ENCODE measurements around the gene PTPRE. TPM values are rescaled to one million over a fixed set of nuclear protein-coding genes. Genes with fewer than 3 reads are reported as not detected.

PTPRE gene
- total and polyA plus RNA-seq, 5 donors: 6.7 to 21.1 (median 12.9) TPM

DNA sequence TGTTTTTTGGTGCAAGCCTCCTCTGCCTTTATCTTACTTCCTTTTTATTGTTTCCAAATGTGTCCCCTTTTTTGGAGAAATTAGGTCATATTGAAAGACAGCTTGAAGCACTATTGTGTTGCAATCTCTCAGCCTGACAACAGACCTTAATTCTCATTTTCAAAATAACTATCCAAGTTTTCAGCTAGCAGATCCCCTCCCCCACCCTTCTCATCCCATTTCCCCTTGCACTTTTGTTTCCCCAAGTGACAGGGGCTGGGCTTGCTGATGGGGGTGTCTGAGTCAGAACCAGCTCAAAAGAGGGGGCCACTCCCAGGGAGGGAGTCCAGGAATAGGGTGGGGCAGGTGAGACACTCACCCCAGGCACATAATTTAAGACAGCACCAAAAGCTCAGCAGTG, 144.0 kb downstream of the PTPRE start:
- Histone ChIP-seq H3K9me3 (ENCODE audit: control insufficient read depth, low read length) (no peaks in the 10 kb centered on the region), H3K27ac (ENCODE audit: low read length) (no peak overlapping the region), H3K4me3 (ENCODE audit: low read length) (no peak overlapping the region), H3K4me1 (ENCODE audit: control insufficient read depth, insufficient read depth, low read length) (peaks cover 7% of the 10 kb centered on the region), H3K27me3 (ENCODE audit: control insufficient read depth, insufficient read depth) (no peaks in the 10 kb centered on the region)
- intact Hi-C loops (cut with DNase I): no loop called here
- ATAC-seq (no peak), DNase-seq (no peak)

DNA sequence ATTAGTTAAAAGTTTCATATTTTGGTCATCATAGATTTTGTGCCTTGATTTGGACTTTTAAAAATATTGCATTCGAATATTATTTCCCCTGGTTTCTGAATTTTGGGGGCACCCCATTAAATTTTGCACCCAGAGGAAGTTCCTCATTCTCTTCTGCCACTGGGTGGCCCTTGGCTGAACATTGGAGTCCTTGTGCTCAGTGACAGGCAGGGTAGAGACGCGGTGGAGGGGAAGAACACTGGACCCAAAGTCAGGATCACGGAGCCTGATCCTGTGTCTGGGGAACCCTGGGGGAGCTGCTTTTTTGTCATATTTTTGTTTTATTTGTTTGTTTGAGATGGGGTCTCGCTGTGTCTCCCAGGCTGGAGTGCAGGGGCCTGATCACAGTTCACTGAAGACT, 144.6 kb downstream of the PTPRE start:
- DNase-seq (no peak), ATAC-seq (no peak)
- Histone ChIP-seq H3K9me3 (ENCODE audit: control insufficient read depth, low read length) (no peaks in the 10 kb centered on the region), H3K4me3 (ENCODE audit: low read length) (no peak overlapping the region), H3K27me3 (ENCODE audit: control insufficient read depth, insufficient read depth) (no peaks in the 10 kb centered on the region), H3K27ac (ENCODE audit: low read length) (no peak overlapping the region), H3K4me1 (ENCODE audit: control insufficient read depth, insufficient read depth, low read length) (peaks cover 7% of the 10 kb centered on the region)
- intact Hi-C loops (cut with DNase I): no loop called here
- 87% methylated on average over 5 of the region's 5 CpGs for WGBS

GRCh38 chr10:128052696-128053095, 145.8 kb downstream of the PTPRE start:
- ATAC-seq (no peak), DNase-seq (no peak)
- Histone ChIP-seq H3K4me3 (ENCODE audit: low read length) (no peak overlapping the region), H3K4me1 (ENCODE audit: control insufficient read depth, insufficient read depth, low read length) (peaks cover 2% of the 10 kb centered on the region), H3K9me3 (ENCODE audit: control insufficient read depth, low read length) (no peaks in the 10 kb centered on the region), H3K27ac (ENCODE audit: low read length) (no peak overlapping the region), H3K27me3 (ENCODE audit: control insufficient read depth, insufficient read depth) (no peaks in the 10 kb centered on the region)
- 95% methylated on average over 7 of the region's 7 CpGs for WGBS
- intact Hi-C loops (cut with DNase I): no loop called here

DNA sequence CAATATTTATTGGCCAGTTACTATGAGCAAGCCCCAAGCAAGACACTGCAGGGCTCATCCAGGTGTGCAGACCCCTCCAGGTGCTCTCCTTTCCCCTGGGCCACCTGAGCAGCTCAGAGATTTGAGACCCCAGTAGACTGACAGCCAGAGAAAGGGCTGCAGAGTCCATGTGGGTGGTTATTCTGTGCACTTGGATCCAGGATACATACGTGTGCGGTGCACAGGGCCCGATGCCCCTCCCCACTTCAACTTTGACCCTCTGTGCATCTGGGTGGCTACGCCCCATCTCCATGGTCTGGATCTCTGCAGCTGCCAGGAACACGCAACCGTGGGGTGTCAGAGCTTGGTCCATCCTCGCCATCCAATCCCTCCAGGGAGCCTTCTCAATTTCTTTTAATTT, 146.5 kb downstream of the PTPRE start:
- WGBS: 98% methylated on average over 7 of the region's 7 CpGs
- no peak for DNase-seq

DNA sequence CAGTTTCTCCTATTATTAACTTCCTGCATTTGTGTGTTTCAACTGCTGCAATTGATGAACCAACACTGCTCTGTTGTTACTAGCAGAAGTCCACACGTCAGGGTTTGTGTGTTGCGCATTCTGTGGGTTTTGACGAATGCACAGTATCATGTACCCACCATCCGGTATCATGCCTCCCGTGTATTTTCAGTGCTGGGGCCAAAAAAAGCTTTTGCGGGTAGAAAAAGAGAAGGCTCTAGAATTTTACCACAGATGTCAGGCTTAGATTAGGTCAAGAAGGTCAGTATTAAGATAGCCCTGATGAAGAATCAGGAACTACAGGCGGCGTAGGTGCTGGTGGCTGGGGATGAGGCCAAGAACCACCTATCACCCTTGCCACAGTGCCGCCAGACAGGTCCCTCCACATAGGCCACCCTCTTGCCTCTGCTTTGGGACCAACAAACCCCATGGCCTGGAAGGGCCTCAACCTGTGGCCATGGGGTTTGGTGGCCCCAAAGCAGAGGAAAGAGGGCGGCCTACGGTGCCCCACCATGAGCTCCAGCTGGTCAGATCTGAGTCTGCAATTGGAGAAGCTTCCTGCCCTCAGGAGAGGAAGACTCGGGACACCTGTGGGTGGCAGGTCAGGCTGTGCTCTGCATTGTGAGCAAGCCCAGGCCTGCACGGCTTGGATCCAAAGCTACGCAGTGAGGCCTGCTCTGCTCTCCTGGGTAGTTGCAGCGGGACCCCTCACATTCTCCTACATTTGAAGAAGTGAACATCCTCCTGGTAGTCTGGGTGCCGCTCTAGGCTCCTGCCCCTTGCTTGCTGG, 147.5 kb downstream of the PTPRE start:
- Histone ChIP-seq H3K4me3 (ENCODE audit: low read length) (no peak overlapping the region), H3K27ac (ENCODE audit: low read length) (no peak overlapping the region), H3K4me1 (ENCODE audit: control insufficient read depth, insufficient read depth, low read length) (no peaks in the 10 kb centered on the region), H3K27me3 (ENCODE audit: control insufficient read depth, insufficient read depth) (no peaks in the 10 kb centered on the region), H3K9me3 (ENCODE audit: control insufficient read depth, low read length) (no peaks in the 10 kb centered on the region)
- intact Hi-C loops (cut with DNase I): no loop called here
- no peak for ATAC-seq
- no peak for DNase-seq
- 89% methylated on average over 16 of the region's 16 CpGs for WGBS

More for the DNA sequence above, 146.5 kb downstream of the PTPRE start:
- H3K27me3 ChIP-seq (ENCODE audit: control insufficient read depth, insufficient read depth): no peaks in the 10 kb centered on the region
- H3K27ac ChIP-seq (ENCODE audit: low read length): no peak overlapping the region
- no peaks in the 10 kb centered on the region for H3K9me3 ChIP-seq (ENCODE audit: control insufficient read depth, low read length)
- no peaks in the 10 kb centered on the region for H3K4me1 ChIP-seq (ENCODE audit: control insufficient read depth, insufficient read depth, low read length)
- no peak overlapping the region for H3K4me3 ChIP-seq (ENCODE audit: low read length)
- no peak for ATAC-seq
- intact Hi-C loops (cut with DNase I): no loop called here

DNA sequence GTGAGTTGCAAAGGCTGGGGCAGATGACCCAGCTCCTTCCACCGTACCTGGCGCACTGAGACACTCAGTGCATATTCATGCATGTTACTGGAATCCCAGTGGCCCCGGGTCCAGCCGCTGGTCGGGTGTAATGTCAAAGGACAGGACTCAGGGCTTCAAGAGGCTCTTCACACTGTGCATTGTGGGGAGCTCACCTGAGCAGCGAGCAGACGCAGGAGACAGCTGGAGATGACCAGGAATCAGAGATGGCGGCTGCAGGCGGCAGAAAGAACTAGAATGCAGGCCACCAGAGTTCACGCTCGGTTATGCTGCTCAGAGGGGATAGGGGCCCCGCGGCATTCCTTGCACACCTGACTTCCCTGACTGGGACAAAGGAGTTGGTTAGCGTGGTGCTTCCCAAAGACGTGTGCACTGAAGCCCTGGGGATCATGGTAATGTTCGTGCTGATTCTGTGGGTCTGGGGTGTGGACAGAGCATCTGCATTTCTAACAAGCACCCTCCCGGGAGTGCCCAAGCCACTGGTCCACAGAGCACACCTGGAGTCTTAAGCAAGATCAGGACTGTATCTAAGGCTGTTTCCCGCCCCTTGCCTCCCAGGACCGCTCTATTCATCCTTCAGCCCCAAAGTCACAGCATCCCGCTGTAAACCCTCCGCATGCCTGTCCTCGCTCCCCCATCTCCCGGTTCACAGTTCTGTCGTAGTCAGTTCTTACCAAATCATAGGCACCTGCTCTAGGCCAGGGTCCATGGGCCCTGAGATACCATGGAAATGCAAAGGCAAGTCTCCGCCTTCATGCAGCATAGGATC, 148.4 kb downstream of the PTPRE start:
- ATAC-seq (no peak), DNase-seq (no peak)
- Histone ChIP-seq H3K27ac (ENCODE audit: low read length) (no peak overlapping the region), H3K4me1 (ENCODE audit: control insufficient read depth, insufficient read depth, low read length) (no peaks in the 10 kb centered on the region), H3K9me3 (ENCODE audit: control insufficient read depth, low read length) (no peaks in the 10 kb centered on the region), H3K27me3 (ENCODE audit: control insufficient read depth, insufficient read depth) (no peaks in the 10 kb centered on the region), H3K4me3 (ENCODE audit: low read length) (no peak overlapping the region)
- 97% methylated on average over 25 of the region's 25 CpGs for WGBS
- intact Hi-C loops (cut with DNase I): no loop called here

- no peak for DNase-seq
- no peaks in the 10 kb centered on the region for H3K4me1 ChIP-seq (ENCODE audit: control insufficient read depth, insufficient read depth, low read length)
- ATAC-seq: no peak
Measured at GRCh38 chr10:128056303-128057050, 149.6 kb downstream of the PTPRE start.

GRCh38 chr10:128058106-128058749, 151.3 kb downstream of the PTPRE start:
- Histone ChIP-seq H3K27ac (ENCODE audit: low read length) (no peak overlapping the region), H3K27me3 (ENCODE audit: control insufficient read depth, insufficient read depth) (no peaks in the 10 kb centered on the region), H3K9me3 (ENCODE audit: control insufficient read depth, low read length) (no peaks in the 10 kb centered on the region), H3K4me3 (ENCODE audit: low read length) (no peak overlapping the region), H3K4me1 (ENCODE audit: control insufficient read depth, insufficient read depth, low read length) (peaks cover 6% of the 10 kb centered on the region)
- 98% methylated on average over 9 of the region's 9 CpGs for WGBS
- ATAC-seq: no peak
- intact Hi-C loops (cut with DNase I): no loop called here
- no peak for DNase-seq

More at GRCh38 chr10:128056303-128057050, 149.6 kb downstream of the PTPRE start:
- Histone ChIP-seq H3K27me3 (ENCODE audit: control insufficient read depth, insufficient read depth) (no peaks in the 10 kb centered on the region), H3K27ac (ENCODE audit: low read length) (no peak overlapping the region), H3K4me3 (ENCODE audit: low read length) (no peak overlapping the region), H3K9me3 (ENCODE audit: control insufficient read depth, low read length) (no peaks in the 10 kb centered on the region)
- intact Hi-C loops (cut with DNase I): no loop called here
- 91% methylated on average over 17 of the region's 17 CpGs for WGBS

GRCh38 chr10:128058750-128059134, 151.8 kb downstream of the PTPRE start:
- Histone ChIP-seq H3K4me3 (ENCODE audit: low read length) (no peak overlapping the region), H3K27me3 (ENCODE audit: control insufficient read depth, insufficient read depth) (no peaks in the 10 kb centered on the region), H3K4me1 (ENCODE audit: control insufficient read depth, insufficient read depth, low read length) (peaks cover 6% of the 10 kb centered on the region), H3K27ac (ENCODE audit: low read length) (no peak overlapping the region), H3K9me3 (ENCODE audit: control insufficient read depth, low read length) (no peaks in the 10 kb centered on the region)
- ATAC-seq (no peak), DNase-seq (no peak)
- intact Hi-C loops (cut with DNase I): no loop called here

DNA sequence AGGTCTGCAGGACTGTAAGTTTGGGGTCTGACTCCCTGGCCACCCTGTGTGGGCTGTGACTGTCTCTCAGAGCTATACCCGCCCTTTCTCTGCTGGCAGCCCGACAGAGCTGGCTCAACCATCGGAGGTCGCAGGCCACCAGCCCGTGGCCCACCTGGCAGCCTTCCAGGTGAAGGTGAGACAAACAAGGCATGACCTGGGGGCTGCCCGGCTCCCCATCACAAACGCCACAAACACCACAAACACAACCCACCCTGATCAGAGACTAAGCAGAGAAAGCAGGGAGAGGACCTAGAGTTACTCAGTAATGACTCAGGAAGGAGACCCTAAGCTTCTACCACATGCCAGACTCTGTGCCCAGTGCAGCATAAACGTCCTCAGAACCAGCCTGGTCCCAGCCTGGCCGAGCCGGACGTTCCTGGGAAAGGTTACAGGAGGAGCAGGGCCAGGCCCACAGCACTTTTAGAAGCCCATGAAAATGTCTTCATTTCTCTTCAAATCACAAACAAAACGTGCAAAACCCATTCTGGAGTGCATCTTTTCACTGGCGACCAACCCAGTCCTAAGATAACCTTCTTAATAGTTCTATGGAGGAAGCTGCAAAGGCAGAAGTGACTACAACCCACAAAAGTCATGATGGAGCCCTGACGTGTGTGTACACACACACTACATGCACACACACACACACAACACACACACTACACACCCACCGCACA, 152.5 kb downstream of the PTPRE start:
- intact Hi-C loops (cut with DNase I): no loop called here
- Histone ChIP-seq H3K27me3 (ENCODE audit: control insufficient read depth, insufficient read depth) (no peaks in the 10 kb centered on the region), H3K4me1 (ENCODE audit: control insufficient read depth, insufficient read depth, low read length) (peaks cover 6% of the 10 kb centered on the region), H3K27ac (ENCODE audit: low read length) (no peak overlapping the region), H3K4me3 (ENCODE audit: low read length) (no peak overlapping the region), H3K9me3 (ENCODE audit: control insufficient read depth, low read length) (no peaks in the 10 kb centered on the region)
- no peak for ATAC-seq
- 82% methylated on average over 15 of the region's 15 CpGs for WGBS
- no peak for DNase-seq

All from right cardiac atrium (tissue), 5 donors.